Spleen (tissue), 11 donors: ENCODE results near the gene VAV2. TPM values are rescaled to one million over a fixed set of nuclear protein-coding genes. Genes with fewer than 3 reads are reported as not detected.
"Not testable (repeated sequence)": the region's sequence is repeated elsewhere in the genome, so short reads cannot be mapped to it uniquely, and the experiment has no call there.

Experiments used
- DNase-seq: peaks from one replicate; pipeline ENCODE4 v3.0.0-alpha.2; 2020
- H3K27ac ChIP-seq, 8 donors: fragments of 200-600 bp; sonication (generic) in 7 of 8; 1 replicate in 4 of 8; 2 replicates in 4 of 8; pipeline versions ENCODE4 v1.5.0 to v1.8.0; 2016 to 2021; ENCODE audit warnings: inconsistent platforms in 4 of 8, mild to moderate bottlenecking in 4 of 8, moderate library complexity in 1 of 8
- H3K27me3 ChIP-seq, 7 donors: fragments of 200-600 bp; sonication (generic) in 6 of 7; replicated peaks in 1 of 7; 1 replicate in 4 of 7; 2 replicates in 3 of 7; pipeline versions ENCODE4 v1.5.0 to v1.8.0; 2016 to 2021; ENCODE audit warnings: inconsistent platforms in 3 of 7, mild to moderate bottlenecking in 1 of 7
- H3K36me3 ChIP-seq, 6 donors: fragments of 200-600 bp; sonication (generic) in 5 of 6; 1 replicate in 4 of 6; 2 replicates in 2 of 6; pipeline versions ENCODE4 v1.5.0 to v1.8.0; 2016 to 2021; ENCODE audit warnings: inconsistent platforms in 2 of 6
- H3K4me1 ChIP-seq, 6 donors: fragments of 200-600 bp; sonication (generic) in 5 of 6; 1 replicate in 3 of 6; 2 replicates in 3 of 6; pipeline versions ENCODE4 v1.5.0 to v1.8.0; 2016 to 2021; ENCODE audit warnings: inconsistent platforms in 3 of 6
- H3K4me3 ChIP-seq, 8 donors: fragments of 200-600 bp; sonication (generic) in 7 of 8; 1 replicate in 4 of 8; 2 replicates in 4 of 8; pipeline versions ENCODE4 v1.5.0 to v1.8.0; 2016 to 2021; ENCODE audit warnings: inconsistent platforms in 4 of 8, mild to moderate bottlenecking in 4 of 8, moderate library complexity in 2 of 8
- H3K9me3 ChIP-seq, 8 donors: fragments of 200-600 bp; sonication (generic) in 7 of 8; 1 replicate in 4 of 8; 2 replicates in 4 of 8; pipeline versions ENCODE4 v1.5.0 to v1.8.0; 2016 to 2021; ENCODE audit warnings: inconsistent platforms in 4 of 8
- CTCF ChIP-seq, 11 experiments: fragments of 200-600 bp in 7 of 11; fragments of 450-650 bp in 4 of 11; sonication (generic) in 4 of 11; IDR thresholded peaks in 8 of 11; conservative IDR thresholded peaks in 3 of 11; 1 replicate in 7 of 11; 2 replicates in 4 of 11; pipeline versions ENCODE4 v1.4.0 to v1.8.0; 2016 to 2021; ENCODE audit warnings: antibody characterized with exemption in 11 of 11, inconsistent platforms in 4 of 11, mild to moderate bottlenecking in 1 of 11
- POLR2A ChIP-seq, 3 donors: fragments of 450-650 bp; IDR thresholded peaks; one replicate each; pipeline ENCODE4 v1.5.1; 2017; ENCODE audit warnings: antibody characterized with exemption in 3 of 3, mild to moderate bottlenecking in 1 of 3
- POLR2AphosphoS5 ChIP-seq, 3 donors: sonication (generic); formaldehyde crosslinking; IDR thresholded peaks; one replicate each; pipeline ENCODE4 v1.5.1; 2017; ENCODE audit warnings: antibody characterized with exemption in 3 of 3
- WGBS, 5 donors: extraction: QIAGEN DNeasy Blood & Tissue Kit in 3 of 5; methylation state at CpG; one replicate each; pipeline versions ENCODE4 v1.1.5 to v1.1.7; 2013 to 2018; 5-methylcytosine and 5-hydroxymethylcytosine counted together
- intact Hi-C: fragments of 100-400 bp; cut with DNase I; formaldehyde crosslinking; loops from one replicate; pipeline ENCODE4 v1.15.0; 2023; ENCODE audit warnings: low total_unique reads
- polyA plus RNA-seq, 3 donors: library from polyadenylated mRNA; stranded (reverse); fragments of 200-250 nt; gene quantifications; one replicate each; pipeline ENCODE4 v1.2.1, GENCODE V29; 2013
- total RNA-seq, 7 donors: library from RNA; depleted of rRNA in 3 of 7; stranded (reverse); fragments of >200 nt in 3 of 7; fragmentation: NEBNext Ultra II Directional in 4 of 7; extraction: Animal tissue kit (Norgen Biotek cat#: 25700) in 4 of 7; gene quantifications; one replicate each; pipeline versions ENCODE4 v1.1.0 to v1.2.1, GENCODE V29; 2016 to 2021
- donor health status: healthy with polysubstance abuse.
- donor health status: DM: no; HTN: no; CAD: no; lungs with moderate emphysema.
- donor health status: DM: no; HTN: no; CAD: no.
- donor health status: Bipolar disorder and iron deficiency.
- donor health status: healthy.
- donor health status: DM: no; HTN: no; CAD: no.
- donor health status: DM: yes; HTN: yes; CAD: no.

Gene VAV2
- total and polyA plus RNA-seq, 10 donors: 14.2 to 39.2 (median 23.3) TPM

- Histone ChIP-seq H3K4me1 (peaks cover 56 to 73% (median 63%) of the 10 kb centered on the region in 6 donors), H3K27me3 (peaks cover 0 to 17% (median 0%) of the 10 kb centered on the region in 7 donors), H3K9me3 (peaks cover 0 to 19% (median 12%) of the 10 kb centered on the region in 8 donors), H3K4me3 (peak overlapping the region in 1 of 8 donors; percentile 2), H3K27ac (peak overlapping the region in 3 of 8 donors; percentile 43 to 76 (median 59)), H3K36me3 (no peaks in the 10 kb centered on the region)
- no peak for TF ChIP-seq POLR2A (IDR thresholded peaks at IDR 0.05)
- TF ChIP-seq POLR2AphosphoS5 (IDR thresholded peaks at IDR 0.05): no peak
- WGBS, 5 donors: 56 to 77% (median 62%) methylated on average over 19 of the region's 19 CpGs
- intact Hi-C loops: no loop called here
- peak; percentile 50 for DNase-seq
Measured at GRCh38 chr9:133959966-133960567, 32.1 kb downstream of the VAV2 start.

GRCh38 chr9:133959171-133959570, 33.0 kb downstream of the VAV2 start:
- Histone ChIP-seq H3K27me3 (peaks cover 0 to 17% (median 0%) of the 10 kb centered on the region in 7 donors), H3K27ac (peak overlapping the region in 4 of 8 donors; percentile 43 to 76 (median 54)), H3K4me1 (peaks cover 65 to 82% (median 72%) of the 10 kb centered on the region in 6 donors), H3K4me3 (peak overlapping the region in 1 of 8 donors; percentile 39), H3K9me3 (peaks cover 0 to 10% (median 3%) of the 10 kb centered on the region in 8 donors), H3K36me3 (no peaks in the 10 kb centered on the region)
- WGBS, 5 donors: 70 to 96% (median 71%) methylated on average over 5 to 9 of the region's 9 CpGs
- TF ChIP-seq POLR2A (IDR thresholded peaks at IDR 0.05) (no peak), POLR2AphosphoS5 (IDR thresholded peaks at IDR 0.05) (no peak), CTCF (IDR thresholded peaks at IDR 0.05 in 8 of 11, conservative IDR thresholded peaks at IDR 0.05 in 3 of 11) (no peak)
- intact Hi-C loops: no loop called here
- peak; percentile 71 for DNase-seq

- Histone ChIP-seq H3K27ac (peak overlapping the region in 4 of 8 donors; percentile 43 to 76 (median 54)), H3K4me3 (peak overlapping the region in 1 of 8 donors; percentile 39), H3K4me1 (peaks cover 67 to 86% (median 76%) of the 10 kb centered on the region in 6 donors), H3K27me3 (peaks cover 0 to 17% (median 0%) of the 10 kb centered on the region in 7 donors), H3K36me3 (no peaks in the 10 kb centered on the region), H3K9me3 (peaks cover 0 to 6% (median 0%) of the 10 kb centered on the region in 8 donors)
- intact Hi-C loops: no loop called here
- TF ChIP-seq CTCF (IDR thresholded peaks at IDR 0.05 in 8 of 11, conservative IDR thresholded peaks at IDR 0.05 in 3 of 11): no peak
- no peak for TF ChIP-seq POLR2AphosphoS5 (IDR thresholded peaks at IDR 0.05)
- TF ChIP-seq POLR2A (IDR thresholded peaks at IDR 0.05): no peak
- peak; percentile 74 for DNase-seq
- WGBS, 5 donors: 20 to 57% (median 41%) methylated on average over 3 to 6 of the region's 6 CpGs
Measured at GRCh38 chr9:133958756-133959155, 33.4 kb downstream of the VAV2 start.

GRCh38 chr9:133957772-133958171, 34.4 kb downstream of the VAV2 start:
- Histone ChIP-seq H3K27ac (peak overlapping the region in 7 of 8 donors; percentile 36 to 87 (median 78)), H3K4me1 (peaks cover 67 to 89% (median 77%) of the 10 kb centered on the region in 6 donors), H3K4me3 (peak overlapping the region in 1 of 8 donors; percentile 58), H3K27me3 (peaks cover 0 to 17% (median 0%) of the 10 kb centered on the region in 7 donors)
- intact Hi-C loops, DNase-seq, H3K9me3 ChIP-seq, H3K36me3 ChIP-seq: not testable (repeated sequence)
- WGBS, 5 donors: 44 to 47% methylated on average over 2 of the region's 7 CpGs; no CpG with 5 or more reads in 3 of the 5 donors
- TF ChIP-seq POLR2AphosphoS5 (IDR thresholded peaks at IDR 0.05): peak in 1 of 3 donors; percentile 11

GRCh38 chr9:133957328-133957727, 34.8 kb downstream of the VAV2 start:
- peak overlapping the region in 7 of 8 donors; percentile 36 to 87 (median 78) for H3K27ac ChIP-seq
- H3K36me3 ChIP-seq: no peaks in the 10 kb centered on the region
- TF ChIP-seq POLR2A (IDR thresholded peaks at IDR 0.05) (no peak), CTCF (IDR thresholded peaks at IDR 0.05 in 8 of 11, conservative IDR thresholded peaks at IDR 0.05 in 3 of 11) (no peak), POLR2AphosphoS5 (IDR thresholded peaks at IDR 0.05) (peak in 2 of 3 donors; percentile 13 to 20)
- H3K27me3 ChIP-seq: peaks cover 0 to 17% (median 0%) of the 10 kb centered on the region in 7 donors
- intact Hi-C loops: no loop called here
- no peaks in the 10 kb centered on the region for H3K9me3 ChIP-seq
- 47 to 68% (median 54%) methylated on average over 13 of the region's 13 CpGs for WGBS, 5 donors
- peaks cover 66 to 84% (median 76%) of the 10 kb centered on the region in 6 donors for H3K4me1 ChIP-seq
- H3K4me3 ChIP-seq: peak overlapping the region in 1 of 8 donors; percentile 58
- DNase-seq: peak; percentile 73
